Umbilical cord (tissue), 2 donors: ENCODE data around the gene GYS2. TPM values are rescaled to one million over a fixed set of nuclear protein-coding genes. Genes with fewer than 3 reads are reported as not detected.
"Not testable (repeated sequence)": the region's sequence is repeated elsewhere in the genome, so short reads cannot be mapped to it uniquely, and the experiment has no call there.

Experiments used
- DNase-seq: peaks from one replicate; pipeline ENCODE4 v3.0.0-alpha.2; 2015; ENCODE audit warnings: low spot score
- total RNA-seq: library from RNA; depleted of rRNA; stranded (reverse); fragments of >200 nt; gene quantifications from one replicate; pipeline ENCODE4 v1.2.3, GENCODE V29; 2014; ENCODE audit warnings: low replicate concordance; ENCODE audit not compliant: insufficient read depth

The GYS2 gene
- total RNA-seq, 1 donor from 2014 or later: 0.48 TPM

DNA sequence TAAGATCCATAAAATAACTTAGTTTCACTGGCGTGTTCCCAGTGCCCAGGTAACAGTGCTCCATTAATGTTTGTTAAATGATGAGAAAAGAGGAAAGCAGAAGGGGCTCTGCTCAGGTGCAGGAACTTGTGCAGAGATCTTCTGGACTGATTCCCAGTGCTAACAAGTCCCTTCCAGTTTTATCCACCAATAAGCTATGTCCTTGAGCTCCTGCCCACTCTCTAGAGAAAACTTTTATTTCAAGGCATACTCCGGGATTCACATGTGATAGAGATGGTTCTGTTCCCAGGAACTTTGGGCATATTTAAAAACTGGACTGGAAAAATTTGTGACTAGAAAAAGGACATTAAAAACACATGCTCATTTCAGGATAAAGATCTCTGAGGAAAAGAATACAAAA, 1.9 kb downstream of the GYS2 start:
- no peak for DNase-seq

DNA sequence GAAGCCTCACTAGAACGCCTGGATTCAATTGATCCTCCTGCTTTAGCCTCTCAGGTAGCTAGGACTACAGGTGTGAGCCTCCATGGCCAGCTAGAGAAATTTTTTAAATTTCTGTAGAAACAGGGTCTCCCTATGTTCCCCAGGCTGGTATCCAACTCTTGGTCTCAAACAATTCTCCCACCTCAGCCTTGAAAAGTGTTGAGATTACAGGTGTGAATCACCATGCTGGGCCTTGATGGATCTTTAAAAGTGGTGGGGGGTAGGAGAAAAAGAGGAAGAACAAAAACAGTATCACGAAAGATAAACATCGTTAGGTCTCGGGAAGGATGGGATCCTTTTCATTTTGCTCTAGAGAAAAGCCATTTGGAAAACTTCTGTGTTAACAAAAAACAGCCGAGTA, 4.5 kb downstream of the GYS2 start:
- DNase-seq: no peak

DNA sequence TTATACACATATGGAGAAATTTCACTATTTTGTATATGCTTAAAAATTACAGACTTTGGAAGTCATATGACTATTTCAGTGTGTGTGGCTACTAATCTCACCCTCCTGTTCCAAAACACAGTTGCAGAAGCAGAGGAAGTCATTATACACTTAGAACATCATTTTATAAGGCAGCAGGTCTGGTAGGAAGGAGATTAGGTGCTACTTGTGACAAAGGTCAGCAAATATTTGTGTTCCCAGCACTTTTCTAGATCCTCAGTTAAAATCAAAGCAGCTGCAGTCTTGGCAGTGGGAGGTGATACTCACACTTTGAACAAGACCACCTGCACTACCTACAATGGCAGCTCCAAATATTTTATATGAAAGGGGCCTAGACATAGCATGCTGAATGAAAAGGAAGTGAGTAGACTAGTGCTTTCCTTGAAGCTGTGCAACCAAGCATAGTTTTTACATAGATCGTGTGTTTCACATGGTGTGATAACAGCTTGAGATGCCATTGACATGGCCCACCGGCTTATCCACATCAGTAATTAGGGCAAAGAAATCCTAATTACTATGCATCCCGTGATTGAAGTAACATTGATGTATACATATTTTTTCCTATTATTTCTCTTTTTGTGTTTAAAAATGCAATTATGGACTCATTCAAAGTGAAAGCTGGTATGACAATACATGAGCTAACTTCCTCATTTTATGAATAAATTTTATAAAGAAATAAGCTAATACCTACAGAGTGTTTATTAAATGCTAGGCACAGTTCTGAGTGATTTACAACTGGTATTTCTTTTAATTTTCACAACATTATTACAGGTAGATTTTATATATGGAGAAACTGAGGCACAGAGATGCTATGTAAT, 5.3 kb downstream of the GYS2 start:
- no peak for DNase-seq

DNA sequence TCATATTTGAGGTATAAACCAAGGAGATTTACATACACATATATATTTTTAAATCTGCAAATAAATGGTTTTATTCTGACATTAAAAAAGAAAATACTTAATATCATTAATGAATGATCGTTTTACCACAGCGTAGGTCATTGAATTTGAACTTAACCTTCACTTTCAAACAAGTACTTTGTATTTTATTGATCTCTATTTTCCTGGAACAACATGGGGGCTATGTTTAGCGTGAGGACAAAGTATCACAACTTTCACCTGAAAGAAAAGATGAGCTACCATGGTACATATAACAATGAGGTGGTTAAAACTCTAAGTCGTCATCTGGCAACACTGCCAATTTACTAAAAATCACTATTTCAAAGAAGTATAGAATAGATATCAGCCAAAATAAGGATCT, 6.0 kb downstream of the GYS2 start:
- DNase-seq: no peak

DNA sequence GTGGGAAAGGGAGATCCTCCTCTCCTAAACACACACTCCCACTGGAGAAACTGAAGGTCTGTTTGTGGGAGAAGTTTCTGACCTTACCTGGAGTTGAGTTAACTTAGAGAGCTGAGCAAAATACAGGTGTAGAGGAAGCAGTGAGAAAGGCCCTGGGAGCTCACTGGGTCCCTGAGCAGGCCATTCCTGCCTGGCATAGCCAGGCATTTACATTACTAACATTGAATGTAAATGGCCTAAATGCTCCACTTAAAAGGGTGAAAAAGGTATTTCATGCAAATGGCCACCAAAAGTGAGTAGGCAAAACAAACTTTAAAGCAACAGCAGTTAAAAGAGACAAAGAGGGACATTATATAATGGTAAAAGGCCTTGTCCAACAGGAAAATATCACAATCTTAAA, 9.3 kb downstream of the GYS2 start:
- DNase-seq: not testable (repeated sequence)

DNA sequence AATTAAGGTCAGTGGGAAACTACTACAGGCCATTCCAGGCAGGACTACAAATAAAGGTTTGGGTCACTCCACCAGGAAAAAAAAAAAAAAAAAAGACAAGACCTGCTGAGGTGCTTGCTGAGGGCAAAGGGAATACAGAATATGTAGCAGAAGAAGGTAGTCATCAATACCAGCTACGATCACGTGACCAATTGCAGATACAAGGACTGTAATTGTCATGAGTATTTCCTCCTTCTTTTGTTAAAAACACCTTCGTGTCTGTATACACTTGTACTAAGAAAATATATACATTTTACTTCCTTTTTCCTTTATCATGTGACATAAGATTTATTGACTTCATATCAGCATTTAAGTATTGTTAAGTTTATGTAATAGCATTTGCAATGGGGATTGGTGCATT, 19.2 kb downstream of the GYS2 start:
- DNase-seq: no peak

DNA sequence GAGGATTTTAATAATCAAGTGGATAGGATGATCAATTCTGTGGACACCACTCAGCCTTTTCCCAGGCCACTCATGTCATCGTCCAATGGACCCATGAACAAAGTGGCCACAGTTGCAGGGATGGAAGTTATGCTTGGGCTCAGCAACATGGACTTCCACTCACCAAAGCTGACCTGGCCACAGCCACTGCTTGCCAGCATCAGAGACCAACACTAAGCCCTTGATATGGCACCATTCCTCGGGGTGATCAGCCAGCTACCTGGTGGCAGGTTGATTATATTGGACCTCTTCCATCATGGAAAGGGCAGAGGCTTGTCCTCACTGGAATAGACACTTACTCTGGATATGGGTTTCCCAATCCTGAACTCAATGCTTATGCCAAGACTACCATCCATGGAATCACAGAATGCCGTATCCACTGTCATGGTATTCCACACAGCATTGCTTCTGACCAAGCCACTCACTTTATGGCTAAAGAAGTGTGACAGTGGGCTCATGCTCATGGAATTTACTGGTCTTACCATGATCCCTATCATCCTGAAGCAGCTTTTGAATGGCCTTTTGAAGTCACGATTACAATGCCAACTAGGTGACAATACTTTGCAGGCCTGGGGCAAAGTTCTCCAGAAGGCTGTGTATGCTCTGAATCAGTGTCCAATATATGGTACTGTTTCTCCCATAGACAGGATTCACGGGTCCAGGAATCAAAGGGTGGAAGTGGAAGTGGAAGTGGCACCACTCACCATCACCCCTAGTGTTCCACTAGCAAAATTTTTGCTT, 20.1 kb downstream of the GYS2 start:
- not testable (repeated sequence) for DNase-seq

DNA sequence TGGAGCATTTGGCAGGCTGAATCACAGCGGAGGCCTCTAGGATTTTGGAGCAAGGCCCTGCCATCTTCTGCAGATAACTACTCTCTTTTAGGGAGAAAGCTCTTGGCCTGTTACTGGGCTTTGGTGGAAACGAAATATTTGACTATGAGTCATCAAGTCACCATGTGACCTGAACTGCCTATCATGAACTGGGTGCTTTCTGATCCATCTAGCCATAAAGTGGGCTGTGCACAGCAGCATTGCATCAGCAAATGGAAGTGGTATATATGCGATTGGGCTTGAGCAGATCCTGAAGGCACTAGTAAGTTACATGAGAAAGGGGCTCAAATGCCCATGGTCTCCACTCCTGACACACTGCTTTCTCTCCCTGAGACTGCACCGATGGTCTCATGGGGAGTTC, 21.1 kb downstream of the GYS2 start:
- no peak for DNase-seq

DNA sequence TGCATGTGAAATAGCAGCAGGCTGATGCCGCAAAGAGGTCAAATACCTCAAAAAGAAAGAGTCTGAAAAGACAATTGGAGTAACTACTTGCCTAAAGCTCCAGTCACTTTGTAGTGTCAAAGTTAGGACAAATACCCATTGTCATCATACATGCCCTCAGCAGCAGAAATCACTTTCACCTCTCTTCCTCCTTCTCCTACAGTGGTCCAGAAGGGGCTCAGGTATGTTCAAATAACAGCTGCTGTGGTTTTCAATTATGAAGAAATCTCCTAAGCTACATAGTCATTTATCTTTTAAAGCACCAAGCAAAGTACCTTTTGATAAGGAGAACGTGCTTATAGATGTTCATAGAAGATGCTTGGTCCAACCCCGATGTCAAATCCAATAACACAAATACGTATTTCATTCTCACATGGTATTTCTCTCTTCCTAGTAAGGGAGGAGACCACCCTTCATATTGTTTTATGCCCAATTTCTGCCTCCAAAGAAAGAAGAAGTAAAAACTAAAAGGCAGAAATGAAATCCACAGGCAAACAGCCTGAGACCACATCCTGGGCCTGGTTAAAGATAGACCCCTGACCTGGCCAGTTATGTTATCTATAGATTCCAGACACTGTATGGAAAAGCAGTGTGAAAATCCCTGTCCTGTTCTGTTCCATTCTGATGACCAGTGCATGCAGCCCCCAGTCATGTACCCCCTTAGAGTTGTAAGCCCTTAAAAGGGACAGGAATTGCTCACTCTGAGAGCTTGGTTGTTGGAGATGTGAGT, 23.7 kb downstream of the GYS2 start:
- no peak for DNase-seq

DNA sequence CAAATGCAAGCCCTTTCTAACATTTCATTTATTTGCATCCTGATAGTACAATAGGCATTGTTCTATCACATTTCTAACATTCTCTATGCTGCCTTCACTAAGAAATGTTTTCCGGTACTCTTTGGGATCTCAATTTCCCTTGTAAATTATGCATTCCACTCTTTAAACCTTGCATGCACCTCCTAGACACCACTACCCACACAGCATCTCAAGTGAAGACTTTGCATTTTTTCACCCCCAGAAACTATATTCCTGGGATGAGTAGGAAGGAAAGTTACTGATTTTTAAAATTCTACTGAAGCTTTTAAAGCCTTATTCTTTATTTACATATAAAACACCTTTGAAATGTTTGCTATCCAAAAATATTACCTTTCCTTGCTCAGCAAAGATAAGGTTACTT, 27.1 kb downstream of the GYS2 start:
- no peak for DNase-seq

DNA sequence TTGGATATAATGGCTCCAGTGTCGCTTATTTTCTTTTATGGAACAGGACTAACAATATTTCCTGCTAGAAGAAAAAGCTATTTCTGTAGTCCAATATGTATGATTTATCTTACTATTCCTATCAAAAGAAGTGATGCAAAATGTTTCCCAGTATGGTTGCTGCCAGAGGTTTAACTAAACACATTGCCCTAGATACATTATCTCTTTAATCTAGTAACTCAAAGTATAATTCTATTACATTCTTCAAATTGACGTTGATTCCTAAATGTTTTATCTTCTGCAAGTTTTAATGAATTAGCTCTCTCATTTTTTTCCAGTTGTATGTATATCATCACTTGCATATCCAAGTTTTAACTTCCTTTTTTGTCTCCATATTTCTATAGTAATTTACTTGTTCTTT, 28.2 kb downstream of the GYS2 start:
- DNase-seq: no peak

DNA sequence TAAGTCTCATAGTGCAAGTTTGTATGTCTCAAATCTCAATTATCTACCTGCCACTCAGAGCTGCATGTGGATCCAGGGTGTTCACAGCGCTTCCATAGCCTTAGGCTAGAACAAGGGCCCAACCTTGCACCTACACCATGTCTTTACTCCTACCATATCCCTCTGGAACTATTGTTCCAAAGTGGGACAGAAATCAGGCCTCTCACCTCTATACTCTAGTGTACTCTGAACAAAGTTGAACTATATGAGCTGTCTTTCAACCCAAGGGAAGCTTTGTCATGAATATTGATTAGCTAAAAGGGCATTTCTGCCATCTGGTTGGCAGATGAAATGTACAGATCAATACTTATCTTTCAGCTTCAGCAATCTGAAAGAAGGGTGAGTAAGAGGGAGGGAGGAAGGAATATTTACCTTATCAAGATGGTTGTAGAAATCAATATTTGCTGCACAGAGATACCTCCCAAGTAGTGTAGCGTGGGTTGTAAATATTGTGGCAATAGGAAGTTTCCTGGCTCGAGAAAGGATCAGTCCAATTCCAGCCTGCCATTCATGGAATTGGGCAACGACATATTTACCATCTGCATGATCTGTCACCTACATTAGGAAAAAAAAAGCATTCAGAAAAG, 30.8 kb downstream of the GYS2 start:
- DNase-seq: no peak

DNA sequence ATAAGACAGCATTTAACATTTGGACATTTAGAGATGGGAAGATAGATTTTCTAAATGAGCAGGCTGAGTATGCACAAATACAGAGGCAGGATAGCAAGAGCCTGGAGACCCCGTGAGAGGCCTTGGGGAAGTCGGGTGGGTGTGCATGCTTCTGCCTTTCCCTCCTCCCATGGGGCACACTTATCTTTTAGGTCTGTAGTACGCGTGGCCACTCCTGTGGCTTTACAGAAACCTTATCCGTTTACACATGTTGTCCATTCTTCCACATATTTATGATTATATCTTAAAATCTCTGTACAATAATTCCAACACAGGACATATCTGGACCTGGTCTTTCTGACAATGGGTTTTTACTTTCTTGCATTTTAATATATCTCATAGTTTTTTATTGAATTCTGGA, 33.6 kb downstream of the GYS2 start:
- DNase-seq: no peak

DNA sequence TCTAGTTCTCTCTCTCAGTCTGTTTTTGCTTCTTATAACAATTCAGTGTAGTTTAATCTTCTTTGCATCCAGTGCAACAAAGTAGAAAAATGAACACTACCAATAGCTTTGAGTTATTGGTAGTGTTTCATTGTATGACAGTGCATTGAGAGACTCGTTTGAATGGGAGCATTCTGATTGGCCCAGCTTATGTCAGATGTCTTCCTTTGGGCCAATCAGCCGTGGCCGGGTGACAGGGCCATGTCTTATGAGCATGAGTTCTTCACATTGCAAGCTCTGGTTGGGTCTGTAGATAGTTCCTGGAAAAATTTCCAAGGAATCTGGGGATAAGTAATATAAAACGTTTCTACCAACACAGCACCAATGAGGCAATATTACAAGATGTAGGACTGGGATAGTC, 36.5 kb downstream of the GYS2 start:
- DNase-seq: no peak

DNA sequence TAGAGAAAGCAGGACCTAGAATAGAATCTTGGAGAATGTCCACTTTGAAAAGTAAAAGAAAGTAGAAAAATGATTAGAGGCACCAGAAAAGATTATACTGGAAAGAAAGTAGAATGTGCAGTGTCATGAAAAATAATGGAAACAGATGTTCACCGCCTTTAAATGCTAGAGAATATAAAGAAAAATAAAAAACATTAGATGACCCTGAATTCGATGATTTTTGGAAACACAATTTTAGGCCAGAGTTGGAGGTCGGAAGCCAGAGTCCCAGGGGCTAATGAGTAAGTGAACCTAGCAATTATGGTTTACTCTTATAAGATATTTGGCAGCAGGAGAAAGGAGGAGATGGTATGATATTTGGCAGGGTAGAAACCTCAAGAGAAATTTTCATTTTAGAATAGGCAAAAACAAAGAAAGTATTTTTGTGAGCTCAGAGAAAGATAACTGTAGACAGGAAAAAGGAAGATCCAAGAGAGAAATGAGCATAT, 37.7 kb downstream of the GYS2 start:
- DNase-seq: no peak

DNA sequence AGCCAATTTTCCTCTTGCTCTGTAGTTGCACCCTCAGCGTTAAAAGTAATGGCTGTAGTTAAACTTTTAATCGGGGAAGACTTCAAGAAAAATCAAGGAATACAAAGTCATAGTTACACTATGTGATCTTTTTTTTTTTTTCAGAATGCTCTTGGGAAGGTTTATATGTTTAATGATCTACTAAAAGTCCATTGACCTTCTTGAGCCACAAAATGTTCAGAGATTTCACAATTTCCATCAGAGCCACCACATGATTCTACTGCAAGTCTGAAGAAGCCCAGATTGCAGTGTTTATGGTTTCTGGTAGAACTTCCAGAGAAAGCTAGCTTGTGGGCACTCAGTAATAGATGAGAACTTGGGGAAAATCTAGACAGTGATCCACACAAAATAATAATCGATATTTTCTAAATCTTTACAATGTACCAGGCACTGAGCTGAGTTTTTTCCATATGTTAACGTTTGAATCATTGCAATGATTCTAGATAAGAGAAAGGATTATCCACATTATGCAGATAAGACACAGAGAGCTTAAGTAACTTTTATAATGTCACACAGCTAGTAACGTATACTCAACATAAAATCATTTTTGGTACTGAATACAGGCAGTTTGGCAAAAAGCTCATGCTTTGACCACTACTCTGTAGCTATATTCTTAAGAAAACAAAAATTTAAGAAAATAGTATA, 38.3 kb downstream of the GYS2 start:
- DNase-seq: no peak

DNA sequence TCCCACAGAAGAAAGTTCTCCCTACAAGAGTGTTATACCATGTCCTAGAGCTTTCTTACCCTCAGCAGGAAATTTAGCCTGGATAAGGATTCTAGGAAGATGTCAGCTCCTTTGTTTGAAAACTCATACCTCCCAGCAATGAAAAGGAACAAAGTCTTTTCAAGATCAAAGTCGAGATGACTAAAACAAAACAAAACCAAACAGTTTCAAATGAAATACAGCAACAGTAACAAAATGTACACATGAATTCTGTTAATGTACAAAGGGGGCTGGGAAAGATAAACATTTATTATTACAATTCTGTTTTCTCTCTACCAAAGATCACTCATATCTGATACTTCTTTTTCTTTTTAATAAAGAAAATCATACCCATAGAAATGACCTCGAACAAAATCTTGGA, 41.8 kb downstream of the GYS2 start:
- DNase-seq: no peak

DNA sequence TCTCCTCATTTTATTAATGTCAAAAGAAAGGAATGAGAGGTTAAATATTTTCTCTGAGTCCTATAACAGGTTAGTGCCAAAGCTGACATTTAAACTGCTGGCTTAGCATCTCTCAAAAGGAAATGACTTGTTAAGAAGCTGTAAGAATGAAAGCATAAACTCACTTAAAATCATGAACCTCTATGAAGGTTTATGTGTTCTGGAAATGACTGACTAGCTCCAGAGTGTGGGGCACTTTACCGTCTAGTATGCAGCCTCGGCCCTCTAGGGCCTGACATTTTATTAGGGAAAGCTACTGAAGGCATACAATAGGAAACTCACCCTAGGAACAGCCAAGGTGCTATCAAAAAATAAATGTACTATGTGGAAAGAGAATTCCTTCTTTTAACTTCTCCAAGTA, 43.5 kb downstream of the GYS2 start:
- DNase-seq: no peak

DNA sequence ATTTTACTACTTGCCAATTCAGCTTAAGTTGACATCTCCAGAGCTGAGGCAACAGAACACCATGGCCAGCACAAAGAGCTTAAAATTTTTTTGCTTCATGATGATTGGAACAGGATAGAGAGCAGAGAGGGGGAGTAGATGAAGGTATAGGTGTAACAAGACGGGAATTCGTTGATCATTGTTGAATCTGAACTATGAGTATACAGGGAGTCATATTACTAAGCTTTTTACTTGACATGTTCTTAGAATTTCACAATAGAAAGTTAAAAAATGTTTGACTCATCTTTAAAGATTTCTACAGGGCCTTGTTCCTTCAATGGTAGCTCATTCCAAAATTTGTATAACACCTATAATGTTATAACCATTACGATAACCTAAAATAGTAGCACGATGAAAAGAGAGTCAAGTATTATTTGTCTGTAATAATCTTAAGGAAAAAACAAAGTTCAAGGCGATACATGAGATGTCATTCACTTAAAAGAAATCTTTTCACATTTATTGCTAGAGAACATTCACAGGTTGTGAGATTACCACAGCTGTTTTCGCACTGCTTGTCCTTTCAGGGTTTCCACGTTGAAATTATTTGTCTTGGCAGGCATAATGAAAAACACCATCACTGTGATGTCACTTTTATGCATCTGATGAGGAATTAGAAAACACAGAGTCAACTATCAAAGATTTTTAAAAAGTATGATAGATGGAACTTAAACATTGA, 44.6 kb downstream of the GYS2 start:
- DNase-seq: no peak

DNA sequence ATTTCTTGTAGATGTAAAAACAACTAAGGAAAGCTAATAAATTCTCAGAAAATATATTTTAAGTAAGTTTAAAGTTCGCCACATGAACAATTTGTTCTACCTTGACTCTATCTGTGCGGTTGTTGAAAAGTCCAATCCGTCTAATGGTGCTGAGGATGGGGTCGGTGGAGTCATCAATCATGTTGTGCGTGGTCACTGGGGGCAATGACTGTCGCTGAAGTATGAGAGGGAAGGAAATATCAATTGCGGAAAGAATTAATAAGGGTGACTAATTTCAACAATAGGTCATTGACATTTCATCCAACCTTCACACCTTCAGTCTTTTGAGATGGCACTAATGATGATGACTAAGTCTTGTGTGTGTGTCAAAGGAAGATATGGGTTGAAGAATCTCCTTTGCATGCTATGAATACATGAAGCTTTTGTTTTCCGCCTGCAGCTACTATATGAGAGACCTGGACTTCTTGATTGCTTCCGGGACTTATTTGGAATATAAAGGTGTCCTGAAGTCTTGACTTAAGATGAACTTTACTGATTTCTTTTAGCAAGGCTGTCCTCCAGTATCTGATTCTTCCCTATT, 46.5 kb downstream of the GYS2 start:
- no peak for DNase-seq
